Brain pericyte (primary cell): ENCODE measurements around the gene PCARE.
A peak's percentile ranks its signal among the peaks of the same experiment; 100 is the strongest.

Experiments used
- DNase-seq: peaks from one replicate; pipeline ENCODE4 v3.0.0-alpha.2; 2012; ENCODE audit warnings: low read depth, low spot score

The PCARE gene

DNA sequence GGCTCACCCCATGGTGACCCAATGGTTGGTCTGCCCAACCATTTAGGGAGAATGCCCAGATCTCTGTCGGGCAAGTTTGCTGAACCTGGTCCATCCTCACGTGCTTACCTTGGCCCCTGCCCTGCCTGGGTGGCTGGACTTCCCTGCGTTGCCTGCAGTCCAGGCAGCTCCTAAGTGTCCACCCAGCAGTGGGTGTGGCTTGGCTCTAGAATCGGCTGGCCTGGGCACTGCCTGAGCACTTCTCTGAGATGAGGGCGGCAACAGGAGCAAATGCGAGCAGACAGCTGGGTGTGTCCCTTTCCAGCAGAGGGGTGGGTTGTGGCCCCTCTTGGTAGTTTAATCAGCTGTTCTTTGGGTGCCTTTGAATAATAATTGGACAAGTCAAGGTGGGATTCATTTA, 11.3 kb downstream of the PCARE start:
- no peak for DNase-seq

DNA sequence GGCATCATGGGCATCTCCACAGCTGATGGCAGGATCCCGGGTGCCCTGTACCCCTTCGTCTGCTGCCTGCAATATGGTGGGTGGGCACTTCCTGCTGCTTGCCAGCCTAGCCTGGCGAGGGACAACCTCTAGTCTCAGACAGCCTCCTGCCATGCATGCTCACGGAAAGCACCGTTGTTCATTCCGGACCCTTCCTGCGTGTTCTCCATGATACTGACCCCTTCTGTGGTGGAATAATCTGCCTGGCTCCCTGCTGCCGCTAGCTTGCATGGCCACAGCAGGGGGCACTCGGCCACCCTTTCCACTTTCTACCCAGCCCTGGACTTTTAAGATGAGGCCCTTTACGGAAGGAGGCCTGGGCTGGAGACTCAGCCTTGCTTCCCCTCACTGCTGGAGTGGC, 12.0 kb downstream of the PCARE start:
- no peak for DNase-seq

DNA sequence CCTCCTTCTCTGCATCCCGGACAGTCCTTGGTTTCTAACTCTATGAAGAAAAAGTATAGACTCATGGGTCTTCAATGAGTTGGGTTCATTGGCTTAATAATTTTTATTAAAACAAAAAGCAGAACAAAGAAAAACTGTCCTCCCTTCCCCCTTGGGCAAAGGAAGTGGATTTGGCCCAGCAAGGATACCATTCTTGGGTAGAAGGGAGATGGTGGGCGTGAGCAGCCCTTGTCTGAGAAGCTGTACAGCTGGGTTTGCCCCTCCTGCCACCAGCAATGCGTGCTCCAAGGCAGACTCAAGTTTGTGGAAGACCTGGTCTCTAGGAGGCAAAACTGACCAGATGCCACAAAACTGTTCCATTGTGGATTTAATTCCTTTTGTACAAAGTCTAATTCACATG, 12.7 kb downstream of the PCARE start:
- DNase-seq: no peak

DNA sequence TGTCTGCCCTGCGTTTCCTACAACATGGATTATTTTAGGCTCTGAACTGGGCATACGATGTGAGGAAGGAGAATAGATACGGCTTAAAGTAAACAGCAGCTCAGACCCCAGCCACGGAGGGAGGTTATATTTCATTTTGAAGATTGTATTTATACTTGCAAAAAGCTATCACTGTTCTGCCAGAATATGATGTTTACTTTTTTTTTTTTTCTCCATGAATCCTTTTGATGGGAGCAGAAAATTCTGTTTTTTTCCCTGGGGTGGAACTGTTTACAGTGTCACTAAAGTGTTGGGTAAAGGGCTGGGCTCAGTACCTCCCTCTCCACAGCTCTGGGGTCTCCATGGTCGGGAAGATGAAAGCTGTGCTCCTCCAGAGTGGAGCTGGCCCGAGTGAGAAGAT, 13.1 kb downstream of the PCARE start:
- no peak for DNase-seq

DNA sequence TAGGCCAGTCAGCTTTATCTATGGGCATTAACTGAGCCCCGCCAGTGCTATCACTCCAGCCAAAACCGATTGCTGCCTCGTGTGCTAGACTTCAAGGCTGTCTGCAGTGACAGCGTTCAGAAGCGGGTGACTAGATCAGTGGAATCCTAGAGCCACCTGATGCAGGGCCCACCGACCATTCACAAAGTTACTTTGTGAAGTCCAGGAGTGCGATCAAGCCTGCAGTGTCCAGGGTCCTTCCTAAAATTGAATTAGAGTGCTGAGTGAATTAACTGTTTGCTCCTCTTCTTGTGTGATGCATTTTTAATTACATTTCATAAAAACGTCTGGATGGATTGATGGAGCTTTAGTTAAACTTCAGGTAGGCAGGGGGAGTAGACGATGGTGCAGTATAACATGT, 13.9 kb downstream of the PCARE start:
- DNase-seq: no peak

DNA sequence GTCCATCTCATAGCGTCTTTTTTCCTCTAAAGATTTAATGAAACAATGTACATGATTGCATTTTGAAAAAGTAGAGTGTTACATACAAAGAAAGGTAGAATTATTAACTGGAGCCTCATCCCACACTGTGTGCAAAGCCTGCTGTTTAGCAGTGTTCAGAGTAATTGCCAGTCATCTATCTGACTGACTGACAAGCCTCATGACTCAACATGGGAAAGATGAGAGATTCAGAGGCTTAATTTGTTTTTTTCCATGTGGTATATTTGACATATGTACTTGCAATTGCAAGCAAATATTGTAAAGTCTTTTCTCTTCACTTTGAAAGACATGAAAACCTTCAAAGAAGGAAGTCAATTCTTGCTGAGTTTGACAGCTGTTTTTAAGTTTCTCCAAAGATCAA, 14.7 kb downstream of the PCARE start:
- DNase-seq: no peak

DNA sequence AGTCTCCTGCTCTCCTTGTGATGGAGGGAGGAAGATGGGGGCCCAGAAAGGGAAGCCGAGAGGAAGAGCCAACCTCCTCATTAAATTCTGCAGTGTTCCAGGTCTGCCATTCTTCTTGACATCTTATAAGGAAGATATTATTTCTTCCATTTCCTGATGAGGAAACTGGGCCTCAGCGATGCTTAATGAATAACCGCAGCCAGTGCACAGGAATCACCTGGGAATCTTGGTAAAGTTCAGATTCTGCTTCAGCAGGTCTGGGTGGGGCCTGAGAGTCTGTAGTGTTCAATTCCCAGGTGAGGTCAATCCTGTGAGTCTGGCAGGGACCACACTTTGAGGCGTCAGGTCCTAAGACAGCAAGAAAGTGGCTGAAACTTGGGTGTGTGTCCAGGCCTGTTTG, 17.3 kb downstream of the PCARE start:
- no peak for DNase-seq

DNA sequence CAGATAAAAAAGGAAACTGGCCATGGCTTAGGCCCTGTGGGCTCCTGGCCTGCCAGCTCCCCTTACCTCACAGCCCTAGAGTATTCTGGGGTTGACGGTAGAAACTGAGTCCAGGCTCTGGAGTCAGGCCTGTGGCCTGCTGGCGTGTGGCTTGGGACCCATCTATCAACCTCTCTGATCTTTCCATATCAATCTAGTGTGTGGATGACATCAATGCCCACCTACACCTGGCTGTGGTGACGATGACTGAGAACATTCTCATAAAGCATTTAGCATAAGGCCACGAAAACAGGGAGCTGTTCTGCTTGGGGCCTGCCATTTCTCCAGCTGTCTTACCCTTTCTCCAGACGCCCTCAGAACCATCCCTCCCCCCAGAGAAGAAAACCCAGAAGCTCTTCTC, 17.9 kb downstream of the PCARE start:
- DNase-seq: no peak

DNA sequence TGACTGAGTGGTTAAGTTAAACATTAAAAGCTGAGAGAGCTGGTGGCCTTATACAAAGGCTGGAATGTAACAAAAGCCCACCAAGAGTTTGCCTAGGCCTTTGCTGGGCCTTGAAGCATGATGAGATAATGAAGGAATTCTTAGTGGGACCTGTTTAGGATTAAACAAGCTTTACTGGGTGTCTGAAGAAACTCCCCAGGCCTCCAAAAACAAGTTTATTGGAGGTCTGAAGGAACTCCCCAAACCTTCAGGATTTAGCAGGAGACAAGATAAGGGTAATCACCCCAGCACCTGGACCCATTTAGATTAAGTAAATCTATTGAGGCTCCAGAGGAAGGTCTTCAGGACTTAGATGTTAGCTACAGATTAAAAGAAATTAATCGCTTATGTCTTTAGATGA, 18.7 kb downstream of the PCARE start:
- DNase-seq: no peak

DNA sequence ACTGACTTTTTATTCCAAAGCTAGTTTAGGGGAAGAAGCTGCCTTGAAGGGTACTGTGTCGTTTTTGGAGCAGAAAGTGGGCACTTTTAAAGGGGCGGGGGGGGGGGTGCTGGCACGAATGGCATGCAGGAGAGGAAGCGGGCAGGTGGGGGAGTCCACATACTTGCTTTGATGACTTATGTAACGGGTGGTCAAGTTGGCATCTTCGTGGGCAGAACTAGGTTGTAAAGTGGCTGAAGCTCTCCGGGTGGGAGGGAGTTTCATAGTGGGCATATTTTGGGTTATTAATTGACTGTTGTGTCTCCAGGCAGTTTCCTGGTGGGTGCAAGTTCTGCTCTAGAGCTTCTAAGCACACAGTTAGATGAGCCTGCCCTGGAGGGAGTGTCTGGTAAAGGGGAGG, 19.9 kb downstream of the PCARE start:
- no peak for DNase-seq

DNA sequence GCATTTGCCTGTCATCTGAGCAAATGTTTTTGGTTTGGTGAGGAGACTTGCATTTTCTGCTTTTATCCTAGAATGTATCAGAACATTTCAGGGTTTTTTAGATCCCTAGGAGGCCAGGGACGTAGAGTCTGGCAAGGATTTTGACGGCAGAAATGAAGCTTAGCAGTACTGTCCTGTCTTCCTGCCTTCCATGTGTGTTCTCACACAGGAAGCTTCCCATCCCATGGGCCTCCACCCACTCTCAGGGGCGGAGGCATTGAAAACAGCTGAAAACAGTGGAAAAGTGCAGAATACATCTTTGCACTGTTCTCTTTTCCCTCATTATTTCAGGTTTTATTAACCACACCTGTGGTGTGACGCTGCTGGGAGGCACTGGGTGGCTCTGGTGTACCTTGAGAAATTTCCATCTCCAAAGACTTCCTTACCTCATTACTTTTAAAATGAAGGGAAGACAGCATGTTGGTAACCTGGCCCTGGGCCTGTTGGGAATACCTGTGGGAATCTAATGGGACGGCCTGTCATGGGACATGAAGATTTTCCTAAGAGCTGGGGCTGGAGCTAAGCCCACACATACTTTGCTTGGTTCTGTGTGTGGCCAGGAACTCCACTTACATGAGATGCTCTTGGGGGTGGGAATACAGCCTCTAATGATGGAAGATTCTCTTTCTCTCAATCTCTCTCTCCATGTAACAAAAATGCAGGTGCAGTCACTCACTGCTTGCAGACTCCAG, 20.5 kb downstream of the PCARE start:
- DNase-seq: no peak

DNA sequence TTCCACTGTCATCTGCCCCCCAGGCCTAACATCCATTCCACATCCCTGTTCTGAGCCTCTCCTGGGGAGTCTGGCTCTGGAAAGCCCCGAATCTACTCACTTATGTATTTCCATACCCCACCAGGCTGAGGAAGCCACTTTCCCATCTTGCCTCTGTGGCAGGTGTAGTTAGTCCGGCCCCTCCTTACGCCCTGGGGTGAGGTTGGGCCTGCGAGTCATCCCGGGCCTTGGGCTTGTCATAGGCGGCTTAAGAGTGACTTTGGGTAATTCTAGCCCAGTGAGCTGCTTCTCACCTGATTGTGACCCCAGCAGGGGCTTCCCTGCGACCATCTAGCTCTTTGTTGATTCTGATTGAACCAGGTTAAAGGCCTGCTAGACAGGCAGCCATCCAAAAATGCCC, 21.1 kb downstream of the PCARE start:
- no peak for DNase-seq

DNA sequence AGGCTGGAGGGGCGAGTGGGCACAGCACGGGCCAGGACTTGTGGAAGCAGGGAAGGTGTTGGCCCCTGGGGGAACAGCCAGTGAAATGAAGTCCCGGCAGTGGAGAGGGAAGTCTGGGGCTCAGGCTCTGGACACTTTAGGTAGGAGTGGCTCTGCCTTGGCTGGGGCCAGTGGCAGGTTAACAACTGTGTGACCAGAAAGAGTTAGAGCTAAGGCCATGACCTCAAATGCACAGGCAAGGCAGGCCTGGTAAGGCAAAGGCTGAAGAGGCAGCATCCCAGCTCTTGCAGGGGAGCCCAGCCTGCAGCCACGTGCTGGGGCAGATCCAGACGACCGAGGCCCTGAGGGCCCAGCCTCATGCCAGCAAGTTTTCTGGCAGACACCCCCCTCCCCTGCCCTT, 21.5 kb downstream of the PCARE start:
- DNase-seq: no peak

DNA sequence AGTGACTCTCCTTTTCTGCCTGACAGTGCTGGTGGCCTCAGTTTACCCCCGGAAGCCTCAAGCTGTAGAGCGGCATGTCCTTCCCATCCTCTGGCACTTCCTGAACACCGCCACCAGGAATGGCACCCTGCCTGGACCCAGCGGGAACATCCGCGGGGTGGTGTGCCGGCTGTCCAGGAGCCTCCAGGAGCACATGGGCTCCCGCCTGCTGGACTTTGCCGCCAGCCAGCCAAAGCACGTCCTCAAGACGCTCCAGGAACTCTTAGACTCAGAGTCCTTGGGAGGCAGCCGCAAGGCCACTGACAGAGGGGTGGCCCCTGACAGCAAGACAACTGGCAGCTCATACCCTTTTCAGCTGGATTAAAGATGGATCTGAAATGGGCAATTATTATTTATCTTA, 22.6 kb downstream of the PCARE start:
- DNase-seq: no peak

DNA sequence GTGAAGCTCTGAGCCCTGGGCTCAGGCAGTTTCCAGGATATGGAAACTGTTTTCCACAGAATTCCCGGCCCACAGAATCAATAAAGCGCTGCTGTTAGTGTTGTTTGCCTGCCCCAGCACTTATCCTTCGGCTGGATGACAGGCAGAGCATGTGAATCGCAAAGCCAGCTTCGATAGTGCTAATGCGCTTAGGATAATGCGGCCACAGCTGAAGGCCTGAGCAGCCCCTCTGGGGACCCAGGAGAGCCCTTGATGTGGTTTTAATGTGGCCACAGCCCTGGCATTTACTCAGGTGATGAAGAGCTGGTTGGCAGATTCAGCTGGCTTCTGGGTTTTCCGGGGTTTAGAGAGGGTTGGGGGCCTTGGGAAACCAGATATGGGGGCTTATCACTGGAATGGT, 23.7 kb downstream of the PCARE start:
- no peak for DNase-seq

DNA sequence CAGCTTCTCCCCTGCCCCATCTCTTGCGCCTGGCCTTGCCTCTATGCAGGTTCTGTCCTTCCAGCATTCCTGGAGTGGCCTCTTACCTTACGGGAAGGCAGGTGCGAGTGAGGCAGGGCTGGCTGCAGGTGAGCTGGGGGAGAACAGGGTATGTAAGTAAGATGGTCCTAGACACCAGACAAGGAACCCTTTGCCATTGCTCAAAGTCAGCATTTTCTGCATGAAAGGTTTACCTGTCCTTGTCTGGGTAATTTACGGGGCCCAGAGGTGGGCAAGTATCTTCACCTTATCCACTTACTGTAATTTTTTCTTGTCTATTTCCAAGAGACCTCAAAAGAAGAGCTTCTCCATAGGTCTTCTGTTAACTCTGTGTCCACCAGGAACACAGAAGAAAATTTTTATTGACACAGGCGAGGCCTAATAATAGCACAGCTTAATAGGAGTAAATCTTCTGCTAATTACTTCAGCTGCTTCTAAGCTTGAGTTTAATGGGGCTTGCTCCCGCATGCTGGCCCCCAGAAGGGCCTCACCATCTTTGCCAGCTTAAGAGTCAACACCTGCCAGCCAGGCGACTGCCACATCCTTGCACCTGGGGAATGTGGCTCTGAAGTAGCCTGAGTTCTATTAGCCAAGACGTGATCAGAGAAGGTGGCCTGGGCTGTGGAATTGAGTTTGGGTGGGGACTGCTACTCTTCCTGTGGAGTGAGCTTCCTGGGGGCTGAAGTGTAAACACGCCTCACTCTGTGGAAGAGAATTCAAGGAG, 27.1 kb downstream of the PCARE start:
- no peak for DNase-seq

DNA sequence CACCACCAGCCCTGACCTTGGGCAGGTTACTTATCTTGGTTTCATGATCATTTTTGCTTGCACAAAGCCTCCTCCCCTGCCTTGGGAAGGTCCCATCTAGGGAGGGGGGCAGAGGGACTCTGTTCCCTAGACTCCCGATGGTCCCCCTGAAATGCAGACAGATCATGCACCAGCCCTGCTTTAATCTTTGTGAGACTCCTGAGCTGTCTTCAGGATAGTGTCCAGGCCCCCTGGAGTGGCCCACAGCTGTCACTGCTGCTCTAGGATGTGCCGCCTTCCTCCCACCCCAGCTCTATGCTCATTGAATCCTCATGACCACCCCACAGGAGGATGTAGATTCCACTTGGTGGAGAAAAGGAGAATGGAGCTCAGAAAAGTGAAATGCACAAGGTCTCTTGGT, 28.0 kb downstream of the PCARE start:
- DNase-seq: no peak

DNA sequence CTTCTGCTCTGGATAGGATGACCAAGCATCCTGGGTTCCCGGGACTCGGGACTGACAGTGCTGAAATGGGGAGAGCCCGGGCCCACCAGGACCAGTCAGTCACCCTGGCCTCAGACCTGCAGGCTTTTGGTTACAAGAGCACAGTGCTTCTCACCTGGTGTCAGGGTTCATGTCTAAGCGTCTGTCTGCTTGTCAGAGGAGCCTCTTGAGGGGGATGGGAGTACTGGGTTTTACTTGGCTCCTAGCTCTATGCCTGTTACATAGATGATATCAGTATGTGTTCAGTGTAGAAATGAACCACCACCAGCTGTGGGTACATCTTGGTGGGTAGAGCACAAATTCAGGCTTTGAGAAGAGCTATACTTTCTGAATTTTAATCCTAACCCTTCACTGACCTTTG, 29.9 kb downstream of the PCARE start:
- no peak for DNase-seq

DNA sequence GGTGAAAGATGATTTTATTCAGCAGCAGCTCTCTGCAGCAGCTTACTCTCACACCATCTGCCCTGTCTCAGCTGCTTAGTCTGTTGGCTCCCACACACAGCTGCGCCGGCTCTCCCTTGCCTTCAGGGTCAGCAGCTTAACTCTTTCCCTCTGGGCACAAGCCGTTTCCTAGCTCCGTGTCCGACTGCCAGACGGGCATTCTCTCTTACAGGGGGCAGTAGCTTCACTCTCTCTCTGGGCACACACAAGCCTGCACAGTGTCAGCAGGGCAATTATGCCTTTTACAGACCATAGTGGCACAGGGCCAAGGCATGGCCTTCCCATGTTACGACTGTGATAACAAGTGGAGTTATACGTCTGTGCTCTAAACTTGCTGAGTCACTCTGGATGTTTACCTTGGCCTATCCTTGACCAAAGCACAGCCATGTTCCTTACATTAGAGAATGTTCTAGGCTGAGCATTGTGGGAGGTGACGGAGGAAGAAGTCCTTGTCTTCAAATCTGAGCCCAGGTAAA, 31.7 kb downstream of the PCARE start:
- DNase-seq: peak; percentile 38

DNA sequence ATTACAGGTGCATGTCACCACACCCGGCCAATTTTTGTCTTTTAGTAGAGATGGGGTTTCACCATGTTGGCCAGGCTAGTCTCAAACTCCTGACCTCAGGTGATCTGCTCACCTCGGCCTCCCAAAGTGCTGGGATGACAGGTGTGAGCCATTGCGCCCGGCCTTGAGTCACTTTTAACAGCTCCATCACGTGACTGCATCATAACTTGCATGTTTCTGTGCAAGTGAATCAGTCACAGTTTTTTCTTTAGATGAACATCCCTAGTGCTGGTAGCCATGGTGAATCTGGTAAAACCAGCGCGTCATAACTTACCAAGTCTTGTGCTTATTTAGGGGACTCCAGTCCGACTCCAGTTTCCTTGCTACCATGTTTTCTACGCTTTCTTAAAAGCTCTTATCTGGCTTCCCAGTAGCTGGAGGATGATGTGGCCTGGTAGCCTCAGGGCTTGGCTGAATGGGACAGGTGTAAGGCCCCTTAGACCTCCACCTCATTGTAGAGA, 33.1 kb downstream of the PCARE start:
- DNase-seq: no peak

DNA sequence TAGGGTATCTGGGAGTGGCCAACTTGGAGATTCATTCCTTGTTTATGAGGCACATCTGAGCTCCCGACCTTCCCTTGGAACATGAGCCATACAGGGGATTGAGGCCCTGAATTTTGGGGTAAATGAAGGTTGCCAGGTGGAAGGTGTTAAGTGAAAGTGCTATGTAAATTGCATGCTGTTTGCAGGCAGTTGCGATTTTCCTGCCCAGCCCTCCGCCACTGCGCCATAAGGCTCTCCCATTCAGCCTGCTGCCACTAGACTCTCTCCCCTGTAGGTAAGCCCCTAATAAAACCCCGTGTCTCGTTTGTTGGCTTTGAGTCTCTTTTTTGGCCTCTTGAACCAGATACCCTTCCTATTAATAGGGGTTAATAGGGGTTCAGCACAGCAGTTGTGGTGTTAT, 33.8 kb downstream of the PCARE start:
- DNase-seq: no peak

DNA sequence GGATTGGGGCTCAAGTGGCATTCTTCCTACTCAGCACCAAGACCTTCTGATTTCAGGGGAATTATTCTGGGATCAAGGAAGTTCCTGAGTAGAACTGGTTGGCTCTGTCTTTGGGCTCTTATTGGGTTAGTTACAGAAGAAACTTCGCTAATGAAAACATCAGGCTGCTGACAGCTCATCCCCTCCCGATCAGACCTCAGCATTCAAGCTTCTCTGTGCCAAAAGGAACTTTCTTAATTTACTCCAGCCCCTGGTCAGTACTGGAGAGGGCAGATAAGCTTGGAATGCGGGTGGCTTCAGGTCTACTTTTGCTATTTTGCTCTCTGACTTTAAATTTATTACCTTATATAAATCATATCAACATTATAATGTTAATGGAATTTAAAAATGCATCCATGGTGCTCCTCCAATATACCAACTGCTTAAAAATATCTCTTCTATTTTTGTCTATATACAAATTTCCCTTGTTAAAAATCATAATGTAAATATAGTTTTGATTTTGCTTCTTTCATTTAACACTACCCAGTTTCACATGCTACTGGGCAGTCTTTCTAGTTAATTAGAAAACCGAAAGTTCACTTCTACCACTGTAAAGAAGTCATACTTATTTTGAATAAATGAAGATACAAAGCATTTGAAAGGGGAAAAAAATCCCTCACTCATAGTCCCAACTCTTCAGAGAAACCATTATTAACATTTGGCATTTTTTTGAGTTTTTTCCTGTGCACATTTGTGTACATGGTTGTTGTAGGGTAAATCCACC, 34.4 kb downstream of the PCARE start:
- no peak for DNase-seq
